ENCODE results near the gene NKX2-4.
"Not testable (repeated sequence)": the region's sequence is repeated elsewhere in the genome, so short reads cannot be mapped to it uniquely, and the experiment has no call there.

NKX2-4 gene

DNA sequence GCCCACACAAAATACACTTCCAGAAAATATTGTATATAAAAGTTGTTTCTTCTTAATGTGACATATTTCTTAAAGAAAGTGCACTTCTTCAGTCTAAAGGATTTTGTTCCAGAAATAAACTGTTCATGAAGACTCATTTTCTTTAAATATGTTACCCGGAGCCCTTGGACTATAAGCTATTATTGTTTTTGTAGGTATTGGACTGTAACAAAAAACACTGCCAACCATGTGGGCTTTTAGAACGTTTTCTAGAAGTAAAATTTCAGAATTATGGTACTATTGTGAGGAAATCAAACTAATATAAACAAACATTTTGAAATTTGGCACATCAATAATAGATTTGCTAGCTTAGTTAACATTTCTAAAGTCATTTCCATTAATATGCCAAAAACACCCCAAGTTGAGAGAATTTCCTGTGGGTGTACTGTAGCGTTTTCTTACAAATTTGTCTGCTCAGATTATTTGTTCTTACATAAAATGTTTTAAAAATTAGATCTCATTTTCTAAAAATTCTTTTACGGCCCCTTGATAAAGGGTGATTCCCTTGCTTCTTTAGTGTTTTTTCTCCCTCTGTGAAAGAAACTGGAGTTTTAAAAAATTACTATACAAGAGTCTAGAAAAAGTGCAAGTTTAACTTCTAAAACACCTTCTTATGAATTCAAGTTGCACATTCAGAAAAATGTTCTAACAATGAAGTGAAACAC lies 3.4 kb downstream of the NKX2-4 start:
- DNase-seq: peak; percentile 23

DNA sequence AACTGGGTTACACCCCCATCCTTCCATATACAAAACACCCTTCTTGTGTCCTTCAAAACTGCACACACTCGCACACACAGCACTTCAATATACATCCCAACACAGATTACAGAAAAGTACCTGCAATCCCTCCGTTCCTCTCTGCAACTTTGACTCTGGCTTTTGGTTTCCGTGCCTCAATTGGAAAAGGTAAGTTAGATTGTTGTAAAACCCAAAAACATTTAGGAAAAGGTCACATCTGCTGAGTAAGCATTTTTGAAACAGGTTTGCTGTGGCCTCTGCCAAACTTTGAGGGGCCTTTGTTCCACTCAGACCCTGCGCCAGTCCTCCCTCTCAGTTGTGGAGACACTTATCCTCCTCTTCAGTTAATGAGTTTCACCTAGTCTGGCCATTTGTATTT lies 4.2 kb downstream of the NKX2-4 start:
- peak; percentile 48 for DNase-seq

DNA sequence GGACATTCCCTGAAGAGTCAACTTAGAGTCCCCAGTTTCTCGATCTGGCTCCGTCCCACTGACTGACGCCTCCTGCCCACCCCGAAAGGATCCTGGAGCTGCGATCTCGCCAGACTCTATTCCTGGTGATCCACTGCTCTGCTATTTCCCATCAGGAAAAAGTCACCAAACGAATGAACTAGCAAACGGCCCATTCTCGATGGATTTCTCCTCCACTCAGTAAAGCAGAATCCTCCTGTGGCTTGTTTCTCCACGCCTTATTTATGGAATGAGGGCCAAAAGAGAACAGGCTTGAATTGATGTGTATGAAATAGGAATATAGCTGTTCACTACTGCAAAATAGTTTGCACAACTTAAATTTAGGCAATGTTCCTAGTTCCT lies 5.4 kb downstream of the NKX2-4 start:
- DNase-seq: no peak

DNA sequence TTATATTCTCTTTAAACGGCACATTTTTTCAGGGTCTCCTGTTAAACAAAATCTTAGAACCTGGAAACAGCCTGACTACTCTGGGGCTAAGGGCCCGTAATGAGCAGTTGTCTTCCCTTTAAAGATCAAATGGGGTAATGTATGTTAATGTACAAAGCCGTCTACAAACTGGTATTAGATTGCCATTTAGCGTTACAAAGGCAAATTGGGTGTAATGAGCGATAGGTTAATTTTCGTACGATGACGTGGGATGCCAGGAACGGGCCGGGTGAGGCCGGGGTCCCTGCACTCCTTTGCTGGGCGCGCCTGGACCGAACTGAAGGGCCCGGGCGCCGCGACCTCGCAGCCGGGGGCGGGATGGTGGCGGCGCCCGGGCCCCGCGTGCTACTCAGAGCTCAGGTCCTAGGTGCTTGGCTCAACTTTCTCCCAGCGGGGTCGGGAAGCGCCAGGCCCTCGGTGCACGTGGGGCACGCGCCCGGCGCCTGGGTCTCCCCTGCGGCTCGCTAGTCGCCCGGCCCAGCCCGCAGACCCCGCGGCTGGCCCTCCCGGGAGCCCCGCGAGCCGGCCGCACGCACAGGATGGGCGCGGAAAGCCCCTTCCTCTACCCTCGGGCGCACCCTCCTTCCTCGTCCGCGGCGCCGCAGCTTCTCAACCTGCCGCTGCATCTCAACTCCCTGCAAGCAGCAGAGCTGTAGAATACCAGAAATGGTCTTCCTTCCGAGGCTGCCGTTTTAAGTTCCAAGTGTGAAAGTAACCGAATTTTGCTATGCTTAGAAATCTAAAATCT lies 5.9 kb downstream of the NKX2-4 start:
- peak; percentile 75 for DNase-seq

DNA sequence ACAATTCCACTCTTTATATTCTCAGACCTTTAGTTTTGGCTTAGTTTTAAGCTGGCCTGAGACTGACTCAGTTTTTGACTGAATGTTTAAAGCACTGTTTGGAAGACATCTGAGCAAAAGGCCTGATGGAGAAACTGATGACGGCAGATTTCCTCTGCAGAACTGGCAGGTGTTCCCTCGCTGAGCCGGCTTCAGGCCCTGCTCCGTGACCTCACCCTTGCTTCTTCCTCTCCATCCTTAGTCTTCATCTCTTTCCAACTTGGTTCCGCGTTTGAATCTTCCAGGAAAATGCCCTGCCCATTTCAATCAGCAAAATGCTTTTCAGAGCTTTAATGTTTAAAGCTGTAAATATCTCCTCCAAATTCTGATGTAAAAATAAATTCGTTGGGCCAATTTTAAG lies 6.6 kb downstream of the NKX2-4 start:
- no peak for DNase-seq

DNA sequence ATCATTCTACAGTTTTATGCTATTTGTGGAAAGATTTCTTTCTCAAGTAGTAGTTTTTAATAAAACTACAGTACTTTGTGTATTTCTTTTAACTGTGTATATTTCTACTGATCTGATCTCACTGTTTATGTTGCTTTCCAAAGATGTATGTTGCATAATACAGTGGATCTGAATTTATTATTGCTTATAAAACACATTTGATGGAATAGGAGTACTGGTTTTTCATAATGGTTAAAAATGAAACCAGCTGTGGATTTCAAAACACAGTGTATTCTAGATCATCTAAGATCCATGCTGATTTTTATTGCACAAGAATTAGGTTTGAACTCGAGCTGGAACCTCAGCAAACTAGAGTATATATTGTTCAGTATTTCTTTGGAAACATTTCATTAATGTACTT lies 8.0 kb downstream of the NKX2-4 start:
- DNase-seq: no peak

DNA sequence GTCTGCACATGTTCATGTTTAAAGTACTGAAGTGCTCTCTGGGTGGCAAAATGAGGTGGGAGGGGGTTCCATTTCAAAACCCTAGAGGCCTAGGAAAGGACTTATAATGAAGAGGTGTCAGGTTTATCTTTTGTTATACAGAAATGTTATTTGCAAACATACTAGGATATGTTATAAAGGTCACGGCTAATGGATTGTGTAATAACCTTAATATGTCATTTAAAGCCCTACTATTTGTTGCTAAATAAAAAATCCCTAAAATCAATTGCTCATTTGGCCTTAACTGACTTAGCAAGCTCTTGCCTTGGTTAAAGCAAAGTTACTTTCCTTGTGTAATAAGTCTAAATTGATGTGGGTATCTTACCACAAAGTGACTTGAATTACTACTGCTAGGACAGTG lies 8.8 kb downstream of the NKX2-4 start:
- no peak for DNase-seq

DNA sequence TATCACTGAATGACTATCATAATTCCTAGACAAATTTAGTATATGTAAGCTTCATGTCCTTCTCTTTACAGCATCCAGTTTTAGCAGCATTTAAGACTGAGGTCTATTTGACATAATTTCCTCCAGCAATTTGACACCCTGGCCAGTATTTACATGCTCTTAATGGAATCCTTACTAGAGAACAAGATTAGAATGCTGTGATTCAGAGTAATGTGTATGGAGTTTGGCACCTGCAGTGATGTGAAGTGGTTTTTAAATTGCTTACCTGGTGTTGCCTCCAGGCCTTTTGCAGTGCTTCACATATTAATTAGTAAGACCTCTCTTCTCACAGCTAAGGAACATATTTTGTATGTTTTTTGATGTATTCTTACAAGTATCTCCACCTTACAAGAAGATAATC lies 9.8 kb downstream of the NKX2-4 start:
- no peak for DNase-seq

DNA sequence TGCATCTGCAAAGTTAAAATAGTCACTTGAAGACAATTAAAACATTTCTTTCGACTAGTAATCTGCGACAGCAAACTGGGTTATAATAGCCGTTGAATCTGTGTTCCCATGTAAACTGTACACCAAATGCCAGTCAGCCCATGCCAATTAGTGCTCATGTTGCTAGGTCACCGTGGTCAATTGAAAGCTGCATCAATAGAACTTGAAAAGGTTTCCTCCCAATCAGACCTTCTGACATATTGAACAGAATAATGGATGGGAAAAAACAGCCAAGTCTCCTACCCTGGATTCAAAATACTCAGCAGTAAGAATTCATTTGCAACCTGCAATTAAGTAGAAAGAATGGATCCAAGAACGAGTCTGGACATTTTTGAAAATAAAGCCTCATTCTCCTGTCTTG lies 11.2 kb downstream of the NKX2-4 start:
- no peak for DNase-seq

DNA sequence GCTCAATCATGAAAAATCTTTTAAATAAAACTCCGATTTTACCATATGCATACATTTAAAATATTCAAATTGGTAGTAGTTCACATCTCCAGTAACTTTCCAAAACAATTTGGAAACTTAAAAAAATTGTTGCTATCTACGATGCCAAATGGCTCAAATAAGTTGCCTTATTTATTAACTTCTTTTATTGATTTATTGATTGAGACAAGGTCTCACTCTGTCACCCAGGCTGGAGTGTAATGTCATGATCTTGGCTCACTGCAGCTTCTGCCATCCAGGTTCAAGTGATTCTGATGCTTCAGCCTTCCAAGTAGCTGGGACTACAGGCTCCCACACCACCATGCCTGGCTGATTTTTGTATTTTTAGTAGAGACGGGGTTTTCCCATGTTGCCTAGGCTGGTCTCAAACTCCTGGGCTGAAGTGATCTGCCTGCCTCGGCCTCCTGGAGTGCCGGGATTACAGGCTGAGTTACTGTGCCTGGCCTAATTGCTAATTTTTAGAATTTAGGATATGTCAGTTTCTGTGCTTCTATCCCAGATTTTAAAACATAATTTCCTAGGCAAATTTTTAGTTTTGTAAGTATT lies 12.9 kb downstream of the NKX2-4 start:
- no peak for DNase-seq

DNA sequence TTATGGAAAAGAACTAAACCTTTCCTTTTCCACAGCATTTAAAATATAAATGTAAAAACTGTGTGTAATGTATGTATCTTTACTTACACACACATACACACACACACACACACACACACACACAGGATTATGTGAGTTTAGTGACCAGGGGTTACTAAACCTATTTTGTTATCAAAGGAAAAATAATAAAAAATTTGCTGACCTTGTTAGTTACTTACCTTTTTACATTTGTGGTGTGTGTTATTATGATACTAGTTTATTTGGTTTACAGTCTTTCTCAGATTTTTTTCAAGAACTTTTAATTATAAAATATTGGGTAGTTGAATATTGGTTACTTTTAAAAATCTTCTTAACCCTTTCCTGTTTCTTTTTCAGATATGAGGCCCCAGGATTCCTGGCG lies 15.7 kb downstream of the NKX2-4 start:
- no peak for DNase-seq

DNA sequence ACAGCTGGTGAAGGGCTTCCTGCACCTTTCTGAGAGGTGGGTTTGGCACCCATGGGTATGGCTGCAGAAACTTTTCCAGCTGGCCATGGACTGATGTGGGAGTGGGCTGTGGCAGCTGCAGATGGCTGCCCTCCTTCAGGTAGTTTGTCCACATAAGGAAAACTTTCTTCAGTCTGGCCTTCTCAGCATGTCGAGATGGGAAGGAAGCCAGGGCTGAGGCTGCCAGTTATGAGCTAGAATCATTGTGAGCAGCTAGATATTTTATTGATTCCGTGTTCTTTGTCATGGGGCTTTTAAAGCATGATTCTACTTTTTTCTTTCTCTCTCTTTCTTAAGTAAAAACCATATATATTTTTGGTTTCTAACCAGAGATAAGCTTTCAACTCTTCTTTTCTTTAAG lies 16.6 kb downstream of the NKX2-4 start:
- DNase-seq: no peak

DNA sequence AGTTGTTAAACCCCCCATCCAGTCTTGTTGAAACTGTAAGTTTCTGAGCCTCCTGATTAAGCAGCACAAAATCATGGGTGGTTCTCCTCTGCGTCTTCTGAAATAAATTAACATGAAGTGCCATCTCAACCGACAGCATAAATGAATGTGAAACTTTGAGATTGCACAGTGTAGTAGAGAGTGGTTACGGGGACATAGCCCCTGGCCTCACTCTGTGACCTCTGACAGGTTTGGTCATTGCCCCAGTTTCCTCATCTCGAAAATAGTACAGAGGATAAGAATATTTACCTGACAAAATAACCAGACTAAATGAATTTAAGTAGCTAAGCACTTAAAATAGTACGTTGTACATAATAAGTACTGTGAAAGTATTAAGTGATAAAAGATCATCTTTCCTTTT lies 19.1 kb downstream of the NKX2-4 start:
- DNase-seq: no peak

DNA sequence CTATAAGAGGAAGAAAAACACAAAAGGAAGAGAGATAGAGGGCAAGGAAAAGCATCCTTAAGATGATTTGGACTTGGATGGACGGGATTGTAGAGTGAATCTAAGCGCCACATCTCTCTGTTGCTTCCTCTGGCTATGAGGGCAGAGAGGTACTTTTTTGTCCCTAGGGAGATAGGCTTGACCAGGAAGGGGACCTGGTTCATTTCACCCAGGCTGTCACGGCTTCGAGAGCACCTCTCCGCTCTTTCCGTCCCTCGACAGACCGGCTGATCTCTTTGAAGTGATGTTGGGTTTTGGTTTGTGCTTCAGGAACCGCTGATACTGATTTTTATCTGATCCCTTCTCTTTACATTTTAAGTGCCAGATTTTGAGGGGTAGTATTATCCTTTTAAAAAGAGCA lies 19.6 kb downstream of the NKX2-4 start:
- no peak for DNase-seq

DNA sequence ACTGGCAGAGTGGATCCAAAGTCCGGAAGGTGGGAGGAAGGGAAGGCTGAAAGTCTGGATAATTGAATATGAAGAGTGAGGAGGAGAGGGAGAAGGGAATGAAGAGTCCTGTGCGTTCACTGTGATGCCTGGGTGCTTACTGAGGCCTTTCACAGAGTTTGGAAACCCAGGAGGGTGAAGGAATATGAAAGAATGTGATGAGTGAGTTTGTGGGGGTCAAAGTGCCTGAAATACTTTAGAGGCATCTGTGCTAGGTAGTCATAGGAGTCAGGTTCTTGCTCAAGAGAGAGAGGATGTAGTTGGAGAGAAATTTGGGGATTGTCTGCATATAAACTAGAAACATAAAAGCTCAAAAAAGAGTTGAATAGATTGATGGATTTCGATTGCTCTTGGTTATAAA lies 20.7 kb downstream of the NKX2-4 start:
- DNase-seq: no peak

DNA sequence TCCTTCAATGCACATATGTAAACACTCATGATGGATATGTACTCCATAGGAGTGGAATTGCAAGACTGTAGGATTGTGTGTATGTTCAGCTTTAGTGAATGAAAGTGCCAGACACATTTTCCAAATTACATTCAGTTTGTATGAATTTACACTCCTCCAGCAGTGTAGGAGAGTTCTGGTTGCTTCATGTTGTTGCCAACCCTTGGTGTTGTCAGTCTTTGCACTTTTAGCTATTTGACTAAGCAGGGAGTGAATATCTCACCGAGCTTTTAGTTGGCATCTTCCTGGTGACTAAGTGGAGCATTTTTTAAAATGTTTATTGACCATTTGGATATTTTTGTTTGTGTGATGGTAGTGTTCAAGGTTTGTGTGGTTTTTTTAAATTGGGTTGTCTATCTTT lies 23.9 kb downstream of the NKX2-4 start:
- DNase-seq: no peak

DNA sequence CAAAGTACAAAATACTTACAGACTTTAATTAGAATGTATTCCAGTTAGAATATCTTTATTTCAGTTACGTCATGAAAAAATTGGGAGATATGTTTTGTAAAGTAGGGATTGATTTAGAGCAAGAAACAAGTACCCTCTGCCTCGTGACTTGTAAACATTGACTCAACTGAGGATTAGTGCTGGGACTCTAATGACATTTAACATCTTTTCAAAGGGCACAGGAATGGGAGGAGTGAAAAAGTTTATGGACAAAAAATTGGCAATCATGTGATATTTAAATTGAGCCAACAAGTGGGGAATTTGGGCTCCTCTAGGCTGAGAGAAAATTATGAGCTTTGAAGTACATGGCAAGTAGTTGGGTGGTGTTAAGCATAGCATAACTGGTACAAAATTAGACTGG lies 25.3 kb downstream of the NKX2-4 start:
- no peak for DNase-seq

DNA sequence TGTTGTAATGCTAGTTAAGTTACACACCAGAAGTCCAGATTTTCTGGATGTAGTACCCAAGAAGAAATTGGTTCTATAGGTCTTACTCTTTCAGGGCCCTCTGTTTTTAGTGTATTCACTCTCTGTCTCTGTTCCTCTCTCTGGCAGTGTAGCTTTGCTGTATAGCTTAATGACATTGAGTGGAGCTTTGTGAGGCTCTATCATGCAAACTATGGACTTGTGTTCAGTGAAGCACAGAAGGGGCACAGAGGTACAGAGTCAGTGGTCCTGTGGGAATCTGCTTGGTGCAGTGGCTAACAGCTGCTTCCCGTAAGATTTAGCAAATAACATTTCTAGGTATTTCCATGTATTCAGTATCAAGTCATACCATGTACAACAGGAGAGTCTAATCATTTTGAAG lies 26.1 kb downstream of the NKX2-4 start:
- DNase-seq: no peak

DNA sequence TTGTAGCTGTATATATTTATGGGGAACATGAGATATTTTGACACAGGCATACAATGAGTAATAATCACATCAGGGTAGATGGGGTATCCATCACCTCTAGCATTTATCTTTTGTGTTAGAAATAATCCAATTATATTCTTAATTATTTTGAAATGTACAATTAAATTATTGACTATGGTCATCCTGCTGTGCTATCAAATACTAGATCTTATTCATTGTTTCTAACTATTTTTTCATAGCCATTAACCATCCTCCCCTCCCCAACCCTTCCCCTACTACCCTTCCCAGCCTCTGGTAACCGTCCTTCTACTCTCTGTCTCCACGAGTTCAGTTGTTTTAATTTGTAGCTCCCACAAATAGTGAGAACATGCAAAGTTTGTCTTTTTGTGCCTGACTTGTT lies 28.5 kb downstream of the NKX2-4 start:
- DNase-seq: no peak

DNA sequence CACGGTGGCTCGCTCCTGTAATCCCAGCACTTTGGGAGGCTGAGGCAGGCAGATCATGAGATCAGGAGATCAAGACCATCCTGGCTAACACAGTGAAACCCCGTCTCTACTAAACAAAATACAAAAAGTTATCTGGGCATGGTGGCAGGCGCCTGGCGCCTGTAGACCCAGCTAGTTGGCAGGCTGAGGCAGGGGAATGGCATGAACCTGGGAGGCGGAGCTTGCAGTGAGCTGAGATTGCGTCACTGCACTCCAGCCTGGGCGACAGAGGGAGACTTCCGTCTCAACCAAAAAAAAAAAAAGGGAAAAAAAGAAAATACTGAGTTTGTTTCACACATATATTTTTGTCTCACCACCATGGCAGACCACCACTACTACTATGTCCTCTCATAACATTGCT lies 31.1 kb downstream of the NKX2-4 start:
- DNase-seq: not testable (repeated sequence)

DNA sequence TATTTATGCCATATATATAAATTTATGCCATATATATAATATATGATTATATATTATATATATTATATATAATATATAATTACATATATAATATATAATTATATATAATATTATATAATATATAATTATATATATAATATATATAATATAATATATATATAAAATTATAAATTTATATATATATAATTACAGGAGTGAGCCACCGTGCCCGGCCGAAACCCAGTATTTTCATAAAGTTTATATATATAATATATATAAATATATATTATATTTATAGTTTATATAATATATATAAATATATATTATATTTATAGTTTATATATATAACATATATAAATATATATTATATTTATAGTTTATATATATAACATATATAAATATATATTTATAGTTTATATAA lies 31.6 kb downstream of the NKX2-4 start:
- no peak for DNase-seq

DNA sequence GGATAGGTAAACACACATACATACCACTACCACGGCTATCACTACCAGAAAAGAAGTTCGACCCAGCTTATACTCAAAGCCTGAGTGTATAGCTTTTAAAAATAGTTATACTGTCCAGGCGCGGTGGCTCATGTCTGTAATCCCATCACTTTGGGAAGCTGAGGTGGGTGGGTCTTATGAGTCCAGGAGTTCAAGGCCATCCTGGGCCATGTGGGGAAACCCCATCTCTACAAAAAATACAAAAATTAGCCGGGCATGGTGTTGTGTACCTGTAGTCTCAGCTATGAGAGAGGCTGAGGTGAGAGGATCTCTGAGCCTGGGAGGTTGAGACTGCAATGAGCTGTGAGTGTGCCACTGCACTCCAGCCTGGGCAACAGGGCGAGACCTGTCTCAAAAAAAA lies 32.9 kb downstream of the NKX2-4 start:
- DNase-seq: no peak

DNA sequence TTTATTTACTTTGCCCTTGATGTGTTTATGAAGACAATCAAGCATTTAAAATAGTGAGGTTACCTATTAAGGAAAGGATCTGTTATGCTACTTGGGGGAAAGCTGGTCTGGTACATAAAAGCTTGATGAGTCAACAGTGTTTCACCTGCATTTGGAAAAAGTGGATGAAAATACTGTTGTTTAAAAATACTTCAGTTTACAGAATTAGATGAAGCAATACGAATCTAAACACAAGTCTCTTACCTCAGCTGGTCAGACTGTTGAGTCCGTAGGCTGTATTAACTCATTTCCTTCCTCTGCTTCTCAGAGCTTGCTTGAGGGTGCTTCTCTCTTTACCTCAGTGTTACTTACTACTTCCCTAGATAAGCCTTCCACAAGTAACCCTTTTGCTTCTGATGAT lies 36.1 kb downstream of the NKX2-4 start:
- no peak for DNase-seq

DNA sequence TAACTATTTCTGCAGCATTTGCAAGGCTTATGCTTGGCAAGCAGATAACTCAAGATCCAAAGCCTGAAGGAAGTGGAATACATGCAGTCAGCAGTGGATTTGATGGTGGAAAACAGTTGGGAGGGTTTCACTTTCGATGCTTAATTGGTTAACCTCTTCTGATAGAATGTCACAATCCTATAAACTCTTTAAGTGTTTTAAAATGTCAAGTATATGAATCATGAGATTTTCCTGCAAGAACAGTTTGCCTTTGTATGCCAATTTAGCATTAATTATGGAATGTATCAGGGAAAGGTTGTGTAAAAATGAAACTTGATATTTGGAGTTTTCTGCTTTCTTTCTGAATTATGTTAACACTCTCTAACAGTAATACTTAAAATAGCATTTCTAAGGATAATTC lies 36.6 kb downstream of the NKX2-4 start:
- no peak for DNase-seq
